H1 (cell line): Measurements from ENCODE around the gene EPB41L4B.

Experiments
- CTCF ChIP-seq, 3 experiments: IDR thresholded peaks; 1 replicate in 2 of 3; 2 replicates in 1 of 3; pipeline versions ENCODE4 v1.5.1 to v1.6.1; 2011; ENCODE audit warnings: low read length in 3 of 3, mild to moderate bottlenecking in 3 of 3, inconsistent platforms in 2 of 3, low read depth in 1 of 3, moderate library complexity in 1 of 3; ENCODE audit not compliant: insufficient read depth in 1 of 3; ENCODE audit errors: control extremely low read depth in 1 of 3
- E2F6 ChIP-seq: IDR thresholded peaks from 2 replicates; pipeline ENCODE4 v1.6.1; 2012; ENCODE audit warnings: inconsistent platforms
- EGR1 ChIP-seq: IDR thresholded peaks from 2 replicates; pipeline ENCODE4 v1.6.1; 2011; ENCODE audit warnings: low read depth, low read length, borderline replicate concordance
- EZH2 ChIP-seq: fragments of 200-600 bp; sonication (generic); IDR thresholded peaks from 2 replicates; pipeline ENCODE4 v1.7.1; 2012; ENCODE audit warnings: low read depth, mild to moderate bottlenecking, moderate library complexity, low read length, inconsistent platforms; ENCODE audit not compliant: severe bottlenecking
- JUN ChIP-seq: IDR thresholded peaks from 2 replicates; pipeline ENCODE4 v1.6.1; 2011; ENCODE audit warnings: low read depth, mild to moderate bottlenecking, improper control_type of control experiment, low read length
- PHF8 ChIP-seq: fragments of 200-600 bp; sonication (generic); conservative IDR thresholded peaks from 2 replicates; pipeline ENCODE4 v1.7.1; 2012; ENCODE audit warnings: low read depth, mild to moderate bottlenecking, inconsistent platforms, low read length, moderate library complexity
- POLR2A ChIP-seq, 2 experiments: IDR thresholded peaks; 1 replicate in 1 of 2; 2 replicates in 1 of 2; pipeline ENCODE4 v1.6.1; 2011; ENCODE audit warnings: low read depth in 2 of 2, low read length in 2 of 2, mild to moderate bottlenecking in 2 of 2; ENCODE audit errors: control extremely low read depth in 1 of 2
- TCF12 ChIP-seq: IDR thresholded peaks from 2 replicates; pipeline ENCODE4 v1.6.1; 2011; ENCODE audit warnings: low read depth, mild to moderate bottlenecking, low read length
- TF ChIP-seq, protein P1 (sequence below): IDR thresholded peaks from 2 replicates; pipeline ENCODE4 v1.6.1; 2011; ENCODE audit warnings: low read length, improper control_type of control experiment

DNA sequence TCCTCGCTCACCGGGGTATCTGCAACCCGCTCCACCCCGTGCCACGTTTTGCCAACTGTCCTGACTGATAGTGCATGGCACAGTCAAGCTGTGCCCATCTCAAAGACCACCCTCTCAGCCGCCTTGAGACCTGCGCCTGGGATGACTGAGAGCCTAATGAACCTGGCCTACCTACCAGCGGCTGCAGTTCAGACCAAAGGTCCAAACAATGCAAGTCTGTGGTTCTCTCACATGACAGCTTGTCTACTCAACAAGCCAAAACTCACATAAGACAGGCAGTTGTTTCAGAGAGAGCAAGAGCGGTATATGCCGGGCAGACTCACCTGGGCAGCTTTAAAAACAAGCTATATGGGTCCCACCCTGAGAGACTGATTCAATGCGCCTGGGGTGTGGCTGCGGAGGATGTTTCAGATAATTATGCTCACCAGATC is 70.5 kb downstream of the EPB41L4B start:
- TF ChIP-seq CTCF (IDR thresholded peaks at IDR 0.05; ENCODE audit: control extremely low read depth in 1 of 3, insufficient read depth in 1 of 3, low read depth in 1 of 3, low read length in 3 of 3), result no peak
- no peak for TF ChIP-seq E2F6
- no peak for TF ChIP-seq TCF12
- no peak for TF ChIP-seq EGR1
- no peak for TF ChIP-seq PHF8
- no peak for TF ChIP-seq JUN
- TF ChIP-seq, protein P1, sequence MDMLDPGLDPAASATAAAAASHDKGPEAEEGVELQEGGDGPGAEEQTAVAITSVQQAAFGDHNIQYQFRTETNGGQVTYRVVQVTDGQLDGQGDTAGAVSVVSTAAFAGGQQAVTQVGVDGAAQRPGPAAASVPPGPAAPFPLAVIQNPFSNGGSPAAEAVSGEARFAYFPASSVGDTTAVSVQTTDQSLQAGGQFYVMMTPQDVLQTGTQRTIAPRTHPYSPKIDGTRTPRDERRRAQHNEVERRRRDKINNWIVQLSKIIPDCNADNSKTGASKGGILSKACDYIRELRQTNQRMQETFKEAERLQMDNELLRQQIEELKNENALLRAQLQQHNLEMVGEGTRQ, result no peak
- TF ChIP-seq EZH2, result no peak
- no peak for TF ChIP-seq POLR2A (IDR thresholded peaks at IDR 0.05; ENCODE audit: control extremely low read depth in 1 of 2, low read depth in 2 of 2, low read length in 2 of 2)
